Activated CD4-positive, alpha-beta T cell treated with anti-CD3 and anti-CD28 coated beads, Interleukin-2, amount 10 ng/mL, durations not matched to agents 24 days and 14 days (primary cell): ENCODE measurements around the gene TSHZ2. TPM values are rescaled to one million over a fixed set of nuclear protein-coding genes. Genes with fewer than 3 reads are reported as not detected.
"Not testable (repeated sequence)": the region's sequence is repeated elsewhere in the genome, so short reads cannot be mapped to it uniquely, and the experiment has no call there.

ENCODE experiments used
- DNase-seq: peaks from one replicate; pipeline ENCODE4 v3.0.0; 2022
- H3K27ac Mint-ChIP-seq: one replicate; pipeline ENCODE4 v1.8.0; 2022; ENCODE audit warnings: mild to moderate bottlenecking, mixed read lengths
- H3K27me3 Mint-ChIP-seq: one replicate; pipeline ENCODE4 v1.8.0; 2022; ENCODE audit warnings: mixed read lengths
- H3K36me3 Mint-ChIP-seq: one replicate; pipeline ENCODE4 v1.8.0; 2022; ENCODE audit warnings: low read depth, mild to moderate bottlenecking, mixed read lengths
- H3K4me1 Mint-ChIP-seq: one replicate; pipeline ENCODE4 v1.8.0; 2021; ENCODE audit warnings: mixed read lengths
- H3K4me3 Mint-ChIP-seq: one replicate; pipeline ENCODE4 v1.8.0; 2022; ENCODE audit warnings: mild to moderate bottlenecking, moderate library complexity, mixed read lengths
- H3K9me3 Mint-ChIP-seq: one replicate; pipeline ENCODE4 v1.8.0; 2021; ENCODE audit warnings: mixed read lengths
- intact Hi-C: fragments of 100-400 bp; cut with micrococcal nuclease; formaldehyde crosslinking; loops from one replicate; pipeline ENCODE4 v1.15.1; 2023
- total RNA-seq: library from RNA; stranded (reverse); gene quantifications from 2 replicates; pipeline ENCODE4 v1.2.3, GENCODE V29; 2022

TSHZ2 gene
- total RNA-seq, 1 donor from 2014 or later: 29.5 TPM

- Mint-ChIP-seq H3K9me3 (no peaks in the 10 kb centered on the region), H3K27me3 (no peaks in the 10 kb centered on the region), H3K4me3 (no peak overlapping the region), H3K4me1 (no peaks in the 10 kb centered on the region), H3K36me3 (no peaks in the 10 kb centered on the region), H3K27ac (no peak overlapping the region)
- no peak for DNase-seq
- intact Hi-C loops: no loop called here
Observed at GRCh38 chr20:53527196-53527595, 555.0 kb downstream of the TSHZ2 start.

GRCh38 chr20:53529658-53530057 lies 557.5 kb downstream of the TSHZ2 start:
- Mint-ChIP-seq H3K36me3 (no peaks in the 10 kb centered on the region), H3K27me3 (no peaks in the 10 kb centered on the region), H3K4me3 (no peak overlapping the region), H3K9me3 (no peaks in the 10 kb centered on the region), H3K4me1 (no peaks in the 10 kb centered on the region), H3K27ac (no peak overlapping the region)
- intact Hi-C loops: no loop called here
- DNase-seq: no peak

DNA sequence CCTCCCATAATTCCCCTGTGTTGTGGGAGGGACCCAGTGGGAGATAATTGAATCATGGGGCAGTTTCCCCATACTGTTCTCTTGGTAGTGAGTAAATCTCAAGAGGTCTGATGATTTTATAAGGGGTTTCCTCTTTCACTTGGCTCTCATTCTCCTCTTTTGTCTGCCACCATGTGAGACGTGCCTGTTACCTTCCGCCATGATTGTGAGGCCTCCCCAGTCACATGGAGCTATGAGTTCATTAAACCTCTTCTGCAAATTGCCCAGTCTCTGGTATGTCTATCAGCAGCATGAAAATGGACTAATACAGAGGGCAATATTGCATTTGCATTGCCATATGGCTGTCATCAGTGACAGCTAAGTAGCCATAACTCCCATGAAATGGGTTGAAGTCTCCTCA lies 558.3 kb downstream of the TSHZ2 start:
- intact Hi-C loops: no loop called here
- Mint-ChIP-seq H3K27ac (no peak overlapping the region), H3K4me3 (no peak overlapping the region), H3K4me1 (no peaks in the 10 kb centered on the region), H3K27me3 (no peaks in the 10 kb centered on the region), H3K9me3 (no peaks in the 10 kb centered on the region), H3K36me3 (no peaks in the 10 kb centered on the region)
- no peak for DNase-seq

DNA sequence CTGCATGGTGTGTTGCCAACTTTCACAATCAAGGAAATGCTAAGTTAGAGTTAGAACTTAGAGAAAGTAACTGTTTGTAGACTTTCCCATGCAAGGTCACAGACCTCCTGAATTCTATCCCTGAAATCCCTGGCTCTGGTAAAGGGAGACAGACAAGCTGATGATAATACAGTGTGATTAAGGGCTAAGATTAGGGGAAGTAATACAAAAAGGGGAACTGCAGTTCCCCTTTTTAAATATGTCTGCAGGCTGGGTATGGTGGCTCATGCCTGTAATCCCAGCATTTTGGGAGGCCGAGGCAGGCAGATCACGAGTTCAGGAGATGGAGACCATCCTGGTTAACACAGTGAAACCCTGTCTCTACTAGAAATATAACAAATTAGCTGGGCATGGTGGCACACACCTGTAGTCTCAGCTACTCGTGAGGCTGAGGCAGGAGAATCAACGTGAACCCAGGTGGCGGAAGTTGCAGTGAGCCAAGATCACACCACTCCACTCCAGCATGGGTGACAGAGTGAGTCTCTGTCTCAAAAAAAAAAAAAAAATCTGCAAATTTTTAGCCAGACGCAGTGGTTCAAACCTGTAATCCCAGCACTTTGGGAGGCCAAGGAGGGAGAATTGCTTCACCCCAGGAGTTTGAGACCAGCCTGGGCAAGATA lies 560.6 kb downstream of the TSHZ2 start:
- DNase-seq, H3K9me3 Mint-ChIP-seq, H3K27ac Mint-ChIP-seq, intact Hi-C loops, H3K36me3 Mint-ChIP-seq, H3K4me3 Mint-ChIP-seq, H3K4me1 Mint-ChIP-seq, H3K27me3 Mint-ChIP-seq: not testable (repeated sequence)

DNA sequence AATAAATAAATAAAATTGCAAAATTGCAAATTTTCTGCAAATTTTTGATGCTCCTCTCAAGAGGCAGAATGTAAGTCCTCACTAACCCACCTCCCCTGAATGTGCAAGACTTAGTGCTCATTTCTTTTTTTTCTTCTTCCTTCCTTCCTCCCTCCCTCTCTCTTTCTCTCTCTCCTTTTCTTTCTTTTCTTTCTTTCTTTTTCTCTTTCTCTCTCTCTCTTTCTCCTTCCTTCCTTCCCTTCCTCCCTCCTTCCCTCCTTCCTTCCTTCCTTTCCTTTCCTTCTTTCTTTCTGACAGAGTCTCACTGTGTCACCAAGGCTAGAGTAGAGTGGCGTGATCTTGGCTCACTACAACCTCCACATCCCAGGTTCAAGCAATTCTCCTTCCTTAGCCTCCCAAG lies 561.3 kb downstream of the TSHZ2 start:
- no peaks in the 10 kb centered on the region for H3K9me3 Mint-ChIP-seq
- intact Hi-C loops: no loop called here
- H3K4me3 Mint-ChIP-seq: no peak overlapping the region
- no peaks in the 10 kb centered on the region for H3K4me1 Mint-ChIP-seq
- no peak for DNase-seq
- H3K27me3 Mint-ChIP-seq: no peaks in the 10 kb centered on the region
- H3K27ac Mint-ChIP-seq: no peak overlapping the region
- no peaks in the 10 kb centered on the region for H3K36me3 Mint-ChIP-seq

GRCh38 chr20:53534037-53534436 lies 561.9 kb downstream of the TSHZ2 start:
- Mint-ChIP-seq H3K36me3 (no peaks in the 10 kb centered on the region), H3K9me3 (no peaks in the 10 kb centered on the region), H3K4me3 (no peak overlapping the region), H3K27ac (no peak overlapping the region), H3K27me3 (no peaks in the 10 kb centered on the region), H3K4me1 (no peaks in the 10 kb centered on the region)
- DNase-seq: no peak
- intact Hi-C loops: no loop called here

- H3K9me3 Mint-ChIP-seq: no peaks in the 10 kb centered on the region
- H3K27ac Mint-ChIP-seq: no peak overlapping the region
- H3K36me3 Mint-ChIP-seq: no peaks in the 10 kb centered on the region
- H3K4me1 Mint-ChIP-seq: no peaks in the 10 kb centered on the region
- no peak for DNase-seq
- no peaks in the 10 kb centered on the region for H3K27me3 Mint-ChIP-seq
- no peak overlapping the region for H3K4me3 Mint-ChIP-seq
- intact Hi-C loops: no loop called here
Observed at GRCh38 chr20:53535878-53536277, 563.7 kb downstream of the TSHZ2 start.

DNA sequence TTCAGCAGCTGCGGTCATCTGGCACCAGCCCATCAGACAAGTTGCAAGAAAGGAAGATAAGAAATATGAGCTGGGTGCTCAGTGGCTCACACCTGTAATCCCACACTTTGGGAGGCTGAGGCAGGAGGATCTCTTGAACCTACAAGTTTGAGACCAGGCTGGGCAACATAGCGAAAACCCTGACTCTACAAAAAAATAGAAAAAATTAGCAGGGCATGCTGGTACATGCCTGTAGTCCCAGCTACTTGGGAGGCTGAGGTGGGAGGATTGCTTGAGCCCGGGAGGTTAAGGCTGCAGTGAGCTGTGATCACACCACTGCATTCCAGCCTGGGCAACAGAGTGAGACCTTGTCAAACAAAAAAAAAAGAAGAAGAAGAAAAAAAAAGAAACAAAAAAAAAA lies 564.2 kb downstream of the TSHZ2 start:
- H3K4me3 Mint-ChIP-seq, DNase-seq, H3K27me3 Mint-ChIP-seq, H3K27ac Mint-ChIP-seq, H3K36me3 Mint-ChIP-seq, H3K9me3 Mint-ChIP-seq, intact Hi-C loops, H3K4me1 Mint-ChIP-seq: not testable (repeated sequence)

DNA sequence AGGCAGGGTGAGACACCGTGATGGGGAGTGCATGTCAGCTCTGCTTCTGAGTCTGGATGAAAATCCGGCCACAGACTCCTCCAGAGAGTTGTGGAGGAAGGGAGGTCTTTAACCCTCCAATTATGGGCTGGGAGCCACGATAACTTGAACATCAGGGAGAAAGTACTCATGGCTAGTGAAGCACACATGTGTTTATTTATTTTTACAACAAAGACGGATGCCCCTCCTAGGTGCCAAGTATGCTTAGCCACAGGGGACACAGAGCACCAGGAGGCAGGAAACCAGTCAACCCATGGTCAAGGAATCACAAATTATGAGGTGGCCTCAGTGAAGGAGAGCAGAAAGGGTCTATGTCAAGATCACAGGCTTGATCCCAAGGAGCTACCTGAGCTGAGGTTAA lies 567.4 kb downstream of the TSHZ2 start:
- intact Hi-C loops: no loop called here
- Mint-ChIP-seq H3K27me3 (no peaks in the 10 kb centered on the region), H3K27ac (no peak overlapping the region), H3K4me1 (no peaks in the 10 kb centered on the region), H3K9me3 (no peaks in the 10 kb centered on the region), H3K4me3 (no peak overlapping the region), H3K36me3 (no peaks in the 10 kb centered on the region)
- no peak for DNase-seq
